HG02970 (cell line): Measurements from ENCODE around the gene FGL2.
"Not testable (repeated sequence)": the region's sequence is repeated elsewhere in the genome, so short reads cannot be mapped to it uniquely, and the experiment has no call there.

Experiments used
- ATAC-seq: cut with Tn5 transposase; IDR thresholded peaks from one replicate; pipeline ENCODE4 v1.9.1; 2021; ENCODE audit warnings: mild to moderate bottlenecking, moderate library complexity, moderate number of reproducible peaks; ENCODE audit not compliant: unreplicated experiment, low FRiP score

The FGL2 gene

GRCh38 chr7:77199013-77199966 is at the start of gene FGL2:
FGL2 (minus strand) TSS chr7:77199819; CDS start chr7:77199793, 26 bp downstream.
- ATAC-seq: no peak

- ATAC-seq: no peak
Measured at GRCh38 chr7:77248154-77248553, 48.5 kb upstream of the FGL2 start.

- no peak for ATAC-seq
Measured at GRCh38 chr7:77247206-77247850, 47.7 kb upstream of the FGL2 start.

GRCh38 chr7:77246026-77246640 is 46.5 kb upstream of the FGL2 start:
- ATAC-seq: no peak

- ATAC-seq: no peak
Measured at GRCh38 chr7:77245015-77245755, 45.6 kb upstream of the FGL2 start.

- no peak for ATAC-seq
Measured at GRCh38 chr7:77244222-77244934, 44.8 kb upstream of the FGL2 start.

- no peak for ATAC-seq
Measured at GRCh38 chr7:77242554-77242953, 42.9 kb upstream of the FGL2 start.

GRCh38 chr7:77242068-77242467 is 42.4 kb upstream of the FGL2 start:
- no peak for ATAC-seq

GRCh38 chr7:77239471-77239870 is 39.9 kb upstream of the FGL2 start:
- ATAC-seq: no peak

- ATAC-seq: no peak
Measured at GRCh38 chr7:77238703-77239136, 39.1 kb upstream of the FGL2 start.

GRCh38 chr7:77235276-77235675 is 35.7 kb upstream of the FGL2 start:
- no peak for ATAC-seq

GRCh38 chr7:77232467-77232866 is 32.8 kb upstream of the FGL2 start:
- no peak for ATAC-seq

GRCh38 chr7:77228795-77229194 is 29.2 kb upstream of the FGL2 start:
- ATAC-seq: not testable (repeated sequence)

GRCh38 chr7:77226357-77226839 is 26.8 kb upstream of the FGL2 start:
- no peak for ATAC-seq

- ATAC-seq: no peak
Measured at GRCh38 chr7:77223261-77223660, 23.6 kb upstream of the FGL2 start.

- ATAC-seq: no peak
Measured at GRCh38 chr7:77222819-77223218, 23.2 kb upstream of the FGL2 start.

GRCh38 chr7:77222065-77222464 is 22.4 kb upstream of the FGL2 start:
- ATAC-seq: no peak

- ATAC-seq: not testable (repeated sequence)
Measured at GRCh38 chr7:77219701-77220331, 20.2 kb upstream of the FGL2 start.

- ATAC-seq: no peak
Measured at GRCh38 chr7:77217474-77218185, 18.0 kb upstream of the FGL2 start.
